GM12878 (cell line): ENCODE measurements around the gene BNC2. TPM values are rescaled to one million over a fixed set of nuclear protein-coding genes. Genes with fewer than 3 reads are reported as not detected.

Experiments used
- ATAC-seq: fragments of 200-7000 bp; cut with Tn5 transposase; 3 replicates; pipeline ENCODE4 v1.9.1; 2020; ENCODE audit warnings: mild to moderate bottlenecking, moderate library complexity
- BruUV-seq: library from RNA; stranded (reverse); fragments of 400-500 nt; replicated peaks from 2 replicates; lab custom pipeline; 2021; lab: Mats Ljungman, UMichigan
- CTCF ChIA-PET: fragments of 300-600 bp; sonication (Branson Sonifier 250); formaldehyde crosslinking; extraction: SDS; loops from one replicate; lab custom pipeline; 2021; ENCODE audit warnings: inconsistent platforms; lab: Yijun Ruan, JAX
- POLR2A ChIA-PET: fragments of 350-600 bp; formaldehyde crosslinking; extraction: SDS; loops from one replicate; lab custom pipeline; 2021; ENCODE audit warnings: inconsistent platforms; lab: Charles Lee
- RAD21 ChIA-PET: fragments of 300-600 bp; sonication (Branson Sonifier 250); formaldehyde crosslinking; loops from one replicate; lab custom pipeline; 2023; ENCODE audit warnings: antibody characterized with exemption; ENCODE audit not compliant: unreplicated experiment; lab: Charles Lee
- SMC1A ChIA-PET: fragments of 300-600 bp; sonication (Branson Sonifier 250); formaldehyde crosslinking; loops from one replicate; lab custom pipeline; 2023; ENCODE audit not compliant: unreplicated experiment, uncharacterized antibody; lab: Charles Lee
- DNase-seq: peaks from one replicate; pipeline ENCODE4 v3.0.0-alpha.2; 2011; ENCODE audit warnings: low read depth, low spot score
- FAIRE-seq: peaks from 3 replicates; lab custom pipeline; 2011; peaks lifted over from hg19 to GRCh38; lab: Jason Lieb, UNC
- H2AFZ ChIP-seq: 2 replicates; pipeline ENCODE4 v1.6.0; 2011; ENCODE audit warnings: low read depth, low read length, control low read depth; ENCODE audit not compliant: control insufficient read depth
- H3K27ac ChIP-seq: 2 replicates; pipeline ENCODE4 v1.5.1; 2011; ENCODE audit warnings: control low read depth; ENCODE audit not compliant: control insufficient read depth, insufficient read depth
- H3K27me3 ChIP-seq, 2 experiments: replicated peaks in 1 of 2; 2 replicates each; pipeline versions ENCODE4 v1.6.0 to v1.6.1; 2011; ENCODE audit warnings: low read length in 1 of 2; ENCODE audit not compliant: control insufficient read depth in 2 of 2, insufficient read depth in 2 of 2
- H3K36me3 ChIP-seq, 2 experiments: 2 replicates each; pipeline ENCODE4 v1.5.1; 2011; ENCODE audit warnings: low read length in 1 of 2; ENCODE audit not compliant: control insufficient read depth in 2 of 2, insufficient read depth in 2 of 2
- H3K4me1 ChIP-seq: 2 replicates; pipeline ENCODE4 v1.6.1; 2011; ENCODE audit warnings: mild to moderate bottlenecking, low read length, moderate library complexity, mixed read lengths; ENCODE audit not compliant: control insufficient read depth, insufficient read depth
- H3K4me2 ChIP-seq: 2 replicates; pipeline ENCODE4 v1.6.0; 2011; ENCODE audit warnings: control low read depth; ENCODE audit not compliant: control insufficient read depth, insufficient read depth
- H3K4me3 ChIP-seq: fragments of 200-600 bp; sonication (generic); 2 replicates; pipeline ENCODE4 v1.5.1; 2016
- H3K79me2 ChIP-seq: 2 replicates; pipeline ENCODE4 v1.6.0; 2011; ENCODE audit warnings: low read length; ENCODE audit not compliant: control insufficient read depth, insufficient read depth
- H3K9ac ChIP-seq: 2 replicates; pipeline ENCODE4 v1.8.0; 2011; ENCODE audit warnings: low read length, control low read depth, mixed read lengths; ENCODE audit not compliant: control insufficient read depth, insufficient read depth
- H3K9me3 ChIP-seq: replicated peaks from 3 replicates; pipeline ENCODE4 v1.5.1; 2011; ENCODE audit warnings: mild to moderate bottlenecking, low read length; ENCODE audit not compliant: control insufficient read depth, insufficient read depth
- H4K20me1 ChIP-seq: 2 replicates; pipeline ENCODE4 v1.6.0; 2011; ENCODE audit not compliant: control insufficient read depth, insufficient read depth
- CREB1 ChIP-seq: IDR thresholded peaks from 2 replicates; pipeline ENCODE4 v1.6.1; 2012; ENCODE audit warnings: low read depth, mild to moderate bottlenecking, inconsistent platforms
- CREM ChIP-seq: IDR thresholded peaks from 2 replicates; pipeline ENCODE4 v1.6.1; 2014; ENCODE audit warnings: antibody characterized with exemption, low read depth
- DPF2 ChIP-seq: fragments of 450-650 bp; IDR thresholded peaks from 2 replicates; pipeline ENCODE4 v1.6.1; 2017; ENCODE audit warnings: mild to moderate bottlenecking
- ETV6 ChIP-seq, 2 experiments: fragments of 450-650 bp in 1 of 2; IDR thresholded peaks in 1 of 2; conservative IDR thresholded peaks in 1 of 2; 2 replicates each; pipeline ENCODE4 v1.6.1; 2014; ENCODE audit warnings: antibody characterized with exemption in 1 of 2, borderline replicate concordance in 1 of 2, low read depth in 1 of 2, mild to moderate bottlenecking in 1 of 2, moderate library complexity in 1 of 2
- HDAC2 ChIP-seq: fragments of 200-600 bp; sonication (generic); IDR thresholded peaks from 2 replicates; pipeline ENCODE4 v1.6.1; 2017
- IRF5 ChIP-seq: fragments of 450-650 bp; IDR thresholded peaks from 2 replicates; pipeline ENCODE4 v1.6.1; 2017; ENCODE audit warnings: borderline replicate concordance
- MTA3 ChIP-seq: IDR thresholded peaks from 2 replicates; pipeline ENCODE4 v1.6.1; 2012; ENCODE audit warnings: low read length, inconsistent platforms, borderline replicate concordance
- NBN ChIP-seq: fragments of 450-650 bp; IDR thresholded peaks from 2 replicates; pipeline ENCODE4 v1.6.1; 2016
- NFXL1 ChIP-seq: fragments of 450-650 bp; IDR thresholded peaks from 2 replicates; pipeline ENCODE4 v1.6.1; 2017; ENCODE audit warnings: antibody characterized with exemption, mild to moderate bottlenecking, borderline replicate concordance
- PKNOX1 ChIP-seq: fragments of 450-650 bp; IDR thresholded peaks from 2 replicates; pipeline ENCODE4 v1.6.1; 2016; ENCODE audit warnings: mild to moderate bottlenecking
- RAD21 ChIP-seq: IDR thresholded peaks from 2 replicates; pipeline ENCODE4 v1.6.1; 2011; ENCODE audit warnings: mild to moderate bottlenecking, low read depth, low read length, moderate library complexity; ENCODE audit not compliant: insufficient read depth
- SIN3A ChIP-seq: IDR thresholded peaks from 2 replicates; pipeline ENCODE4 v1.6.1; 2012; ENCODE audit warnings: low read depth, low read length, improper control_type of control experiment
- SMAD5 ChIP-seq: IDR thresholded peaks from 2 replicates; pipeline ENCODE4 v1.6.1; 2016; ENCODE audit warnings: antibody characterized with exemption, low read depth
- STAT3 ChIP-seq: IDR thresholded peaks from 2 replicates; pipeline ENCODE4 v1.6.1; 2011; ENCODE audit warnings: low read depth, low read length, improper control_type of control experiment
- ZBTB4 ChIP-seq: fragments of 450-650 bp; formaldehyde crosslinking; IDR thresholded peaks from 2 replicates; pipeline ENCODE4 v1.4.0; 2022; ENCODE audit warnings: mild to moderate bottlenecking, moderate library complexity
- ZNF207 ChIP-seq: fragments of 450-650 bp; IDR thresholded peaks from 2 replicates; pipeline ENCODE4 v1.6.1; 2014; ENCODE audit warnings: antibody characterized with exemption, mild to moderate bottlenecking, borderline replicate concordance
- WGBS: methylation state at CpG from one replicate; pipeline ENCODE4 v1.1.6; 2016; ENCODE audit warnings: low lambda C conversion rate; ENCODE audit not compliant: insufficient replicate concordance, insufficient coverage; ENCODE audit errors: missing lambda C conversion rate; 5-methylcytosine and 5-hydroxymethylcytosine counted together
- in situ Hi-C: fragments of 300-500 bp; cut with MboI; formaldehyde crosslinking; loops from 9 replicates; pipeline ENCODE4 v1.14.3; 2018; ENCODE audit warnings: mixed read lengths
- intact Hi-C: fragments of 100-400 bp; cut with micrococcal nuclease; formaldehyde crosslinking; loops from one replicate; pipeline ENCODE4 v1.14.2; 2022; ENCODE audit not compliant: unreplicated experiment
- polyA plus RNA-seq, 11 experiments: library from polyadenylated mRNA; depleted of rRNA in 4 of 11; unstranded in 6 of 11; stranded (reverse) in 5 of 11; fragments of >200 nt; fragmentation: Nextera tagmentation in 4 of 11; fragmentation: Illumina TruSeq in 1 of 11; extraction: Ambion mirVana in 4 of 11; extraction: Trizol in 1 of 11; gene quantifications; 1 replicate in 1 of 11; 2 replicates in 10 of 11; pipeline versions ENCODE4 v1.2.1 to v1.2.3, GENCODE V29; 2011 to 2016; ENCODE audit warnings: inconsistent platforms in 2 of 11, missing spikeins in 2 of 11, low read depth in 1 of 11
- total RNA-seq, 4 experiments: library from RNA; depleted of rRNA in 3 of 4; stranded (reverse); fragments of >200 nt in 3 of 4; fragmentation: Illumina TruSeq in 1 of 4; extraction: Trizol in 1 of 4; gene quantifications; 2 replicates each; pipeline versions ENCODE4 v1.2.1 to v1.2.3, GENCODE V29; 2013 to 2021

The BNC2 gene
- total and polyA plus RNA-seq, 10 of the 15 experiments (the other 5 are each of a cell fraction or from before 2014, with no cell fraction given), result 0.05 to 14.5 (median 0.26) TPM

GRCh38 chr9:16475996-16476395 is 394.5 kb downstream of the BNC2 start:
- H3K4me1 ChIP-seq, result no peaks in the 10 kb centered on the region
- TF ChIP-seq CREM (no peak), CREB1 (no peak), NBN (no peak), STAT3 (no peak), SIN3A (no peak), IRF5 (no peak), ZNF207 (no peak), NFXL1 (no peak), HDAC2 (no peak), SMAD5 (no peak), ETV6 (conservative IDR thresholded peaks at IDR 0.05 in 1 of 2, IDR thresholded peaks at IDR 0.05 in 1 of 2; ENCODE audit: borderline replicate concordance in 1 of 2, low read depth in 1 of 2) (no peak), ZBTB4 (CRISPR knock-in tag) (no peak), PKNOX1 (no peak), RAD21 (no peak), DPF2 (no peak), MTA3 (no peak)
- TF ChIP-seq, all 136 proteins: peak for 0
- DNase-seq, result no peak
- Histone ChIP-seq H3K9ac (no peak overlapping the region), H3K79me2 (no peaks in the 10 kb centered on the region), H2AFZ (no peak overlapping the region), H3K27ac (no peak overlapping the region), H3K4me3 (no peak overlapping the region), H3K4me2 (no peak overlapping the region), H3K9me3 (no peaks in the 10 kb centered on the region), H4K20me1 (no peaks in the 10 kb centered on the region), H3K27me3 (no peaks in the 10 kb centered on the region), H3K36me3 (no peaks in the 10 kb centered on the region)
- no TSS peak for BruUV-seq
- CTCF ChIA-PET, result interaction anchor here (0.8 to 2.8 kb wide), 9 partner anchors 8 to 209 kb away, joined by 3 to 9 read pairs (median 3); no protein-coding TSS in a partner anchor
- 33% methylated on average over 7 of the region's 7 CpGs for WGBS
- POLR2A ChIA-PET, result interaction anchor here (2.9 kb wide), 1 partner anchor 8 kb away, joined by 7 read pairs; no protein-coding TSS in a partner anchor
- no peak for FAIRE-seq
- RAD21 ChIA-PET, result interaction anchor here (0.5 to 3.0 kb wide), 14 partner anchors 8 to 191 kb away, joined by 3 to 18 read pairs (median 4); no protein-coding TSS in a partner anchor
- intact Hi-C loops (no loop called here), in situ Hi-C loops (no loop called here)
- SMC1A ChIA-PET, result interaction anchor here (0.6 to 2.8 kb wide), 18 partner anchors 8 to 859 kb away, joined by 3 to 13 read pairs (median 4); no protein-coding TSS in a partner anchor
- ATAC-seq, result no peak; the same call in 2 of the 3 replicates
